ENCODE results near the gene RAB1B.

DNA sequence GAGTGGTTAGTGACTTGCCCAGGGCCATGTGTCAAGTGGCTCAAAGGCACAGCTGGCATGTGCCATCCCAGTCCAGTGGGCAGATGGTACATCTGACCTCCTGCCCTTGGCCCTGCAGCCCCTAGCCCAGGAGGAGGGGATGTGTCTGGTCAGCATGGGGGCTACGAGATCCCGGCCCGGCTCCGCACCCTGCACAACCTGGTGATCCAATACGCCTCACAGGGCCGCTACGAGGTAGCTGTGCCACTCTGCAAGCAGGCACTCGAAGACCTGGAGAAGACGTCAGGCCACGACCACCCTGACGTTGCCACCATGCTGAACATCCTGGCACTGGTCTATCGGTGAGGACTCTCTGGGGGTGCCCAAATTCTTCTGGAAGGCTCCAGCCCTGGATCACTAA lies 5.7 kb upstream of the RAB1B start:
- TF ChIP-seq, protein P1, sequence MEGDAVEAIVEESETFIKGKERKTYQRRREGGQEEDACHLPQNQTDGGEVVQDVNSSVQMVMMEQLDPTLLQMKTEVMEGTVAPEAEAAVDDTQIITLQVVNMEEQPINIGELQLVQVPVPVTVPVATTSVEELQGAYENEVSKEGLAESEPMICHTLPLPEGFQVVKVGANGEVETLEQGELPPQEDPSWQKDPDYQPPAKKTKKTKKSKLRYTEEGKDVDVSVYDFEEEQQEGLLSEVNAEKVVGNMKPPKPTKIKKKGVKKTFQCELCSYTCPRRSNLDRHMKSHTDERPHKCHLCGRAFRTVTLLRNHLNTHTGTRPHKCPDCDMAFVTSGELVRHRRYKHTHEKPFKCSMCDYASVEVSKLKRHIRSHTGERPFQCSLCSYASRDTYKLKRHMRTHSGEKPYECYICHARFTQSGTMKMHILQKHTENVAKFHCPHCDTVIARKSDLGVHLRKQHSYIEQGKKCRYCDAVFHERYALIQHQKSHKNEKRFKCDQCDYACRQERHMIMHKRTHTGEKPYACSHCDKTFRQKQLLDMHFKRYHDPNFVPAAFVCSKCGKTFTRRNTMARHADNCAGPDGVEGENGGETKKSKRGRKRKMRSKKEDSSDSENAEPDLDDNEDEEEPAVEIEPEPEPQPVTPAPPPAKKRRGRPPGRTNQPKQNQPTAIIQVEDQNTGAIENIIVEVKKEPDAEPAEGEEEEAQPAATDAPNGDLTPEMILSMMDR (IDR thresholded peaks at IDR 0.05 in 2 of 3, conservative IDR thresholded peaks at IDR 0.05 in 1 of 3; ENCODE audit: borderline replicate concordance in 1 of 3, insufficient read depth in 1 of 3, low read depth in 2 of 3, low read length in 2 of 3), result no peak
- TF ChIP-seq JUND (IDR thresholded peaks at IDR 0.05) (no peak), EZH2 (IDR thresholded peaks at IDR 0.05) (no peak), SP1 (IDR thresholded peaks at IDR 0.05; ENCODE audit: low read depth) (no peak), CEBPB (IDR thresholded peaks at IDR 0.05; ENCODE audit: low read depth) (no peak), CBX3 (IDR thresholded peaks at IDR 0.05; ENCODE audit: low read depth) (no peak)
